ENCODE data around the gene TSPAN32.

The TSPAN32 gene, protein sequence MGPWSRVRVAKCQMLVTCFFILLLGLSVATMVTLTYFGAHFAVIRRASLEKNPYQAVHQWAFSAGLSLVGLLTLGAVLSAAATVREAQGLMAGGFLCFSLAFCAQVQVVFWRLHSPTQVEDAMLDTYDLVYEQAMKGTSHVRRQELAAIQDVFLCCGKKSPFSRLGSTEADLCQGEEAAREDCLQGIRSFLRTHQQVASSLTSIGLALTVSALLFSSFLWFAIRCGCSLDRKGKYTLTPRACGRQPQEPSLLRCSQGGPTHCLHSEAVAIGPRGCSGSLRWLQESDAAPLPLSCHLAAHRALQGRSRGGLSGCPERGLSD

DNA sequence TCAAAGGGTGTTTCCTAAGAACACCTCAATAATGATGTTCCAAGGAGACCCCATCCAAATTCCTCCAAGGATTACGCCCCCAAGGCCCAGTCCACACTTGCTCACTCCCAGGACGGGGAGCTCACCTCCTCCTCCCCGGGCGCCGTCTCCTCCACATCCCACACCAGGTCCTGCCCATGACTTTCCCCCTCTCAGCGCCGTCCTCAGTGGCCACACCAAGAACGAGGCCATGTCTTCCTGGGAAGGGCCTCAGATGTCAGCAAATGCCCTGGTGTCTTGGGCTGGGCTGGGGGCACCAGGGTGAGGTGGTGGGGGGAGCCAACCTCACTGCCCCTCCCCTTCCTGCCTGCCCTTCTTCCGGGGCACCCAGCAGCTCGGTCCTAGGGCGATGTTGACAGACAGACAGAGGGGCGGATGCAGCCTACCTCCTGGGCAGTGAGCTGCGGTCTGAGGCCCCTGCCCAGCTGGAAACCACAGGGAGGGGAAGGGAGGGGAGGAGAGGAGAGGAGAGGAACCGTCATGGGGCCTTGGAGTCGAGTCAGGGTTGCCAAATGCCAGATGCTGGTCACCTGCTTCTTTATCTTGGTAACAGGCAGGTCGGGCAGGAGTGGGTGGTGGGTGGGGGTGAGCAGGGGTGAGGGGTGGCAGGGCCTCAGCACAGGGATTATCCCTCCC, at the start of gene TSPAN32, which contains the start of gene C11orf21:
Gene TSPAN32 (plus strand): TSS at position 383 of the 675 bp plus-strand sequence. CDS start 137 bp downstream, at position 520.
Gene C11orf21 (minus strand): TSS at position 288 of the 675 bp plus-strand sequence. CDS start 110 bp downstream, at position 178.
- peak in 5 of 6 experiments; percentile 38 to 64 (median 46) for DNase-seq

DNA sequence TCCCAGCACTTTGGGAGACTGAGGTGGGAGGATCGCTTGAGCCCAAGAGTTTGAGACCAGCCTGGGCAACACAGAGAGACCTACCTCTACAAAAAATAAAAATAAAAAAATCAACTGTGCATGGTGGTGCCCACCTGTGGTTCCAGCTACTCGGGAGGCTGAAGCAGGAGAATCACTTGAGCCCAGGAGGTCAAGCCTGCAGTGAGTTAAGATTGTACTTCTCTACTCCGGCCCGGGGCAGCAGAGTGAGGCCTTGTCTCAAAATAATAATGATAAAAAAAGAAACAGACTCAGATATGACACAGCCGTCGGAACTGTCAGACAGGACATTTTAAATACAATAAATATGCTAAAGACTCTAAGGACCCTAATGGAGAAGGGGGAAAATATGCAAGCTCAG, 49.8 kb upstream of the TSPAN32 start:
- DNase-seq: no peak

DNA sequence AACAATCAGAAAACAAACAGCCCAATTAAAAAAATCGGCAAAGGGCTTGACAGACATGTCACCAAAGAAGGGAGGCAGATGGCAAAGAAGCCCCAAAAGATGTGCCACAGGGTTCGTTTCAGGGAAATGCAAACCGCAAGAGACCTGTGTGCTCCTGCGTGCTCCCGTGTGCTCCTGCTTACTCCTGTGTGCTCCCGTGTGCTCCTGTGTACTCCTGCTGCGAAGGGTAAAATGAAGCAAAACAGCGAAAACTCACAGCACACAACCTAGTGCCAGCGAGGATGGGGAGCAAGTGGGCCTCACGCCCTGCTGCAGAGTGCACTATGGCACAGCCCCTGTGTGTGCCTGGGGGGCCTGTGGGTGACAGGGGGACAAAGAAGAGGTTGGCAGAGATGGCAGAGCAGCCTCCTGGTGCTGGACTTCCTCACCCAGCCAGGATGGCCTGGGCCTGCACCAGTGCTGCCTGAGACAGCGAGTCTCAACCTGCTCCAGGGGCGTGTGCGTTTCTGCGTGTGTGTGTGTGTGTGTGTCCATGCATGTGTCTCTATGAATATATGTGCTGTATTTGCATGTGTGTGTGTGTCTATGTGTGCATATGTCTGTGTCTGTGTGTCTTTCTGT, 45.4 kb upstream of the TSPAN32 start:
- DNase-seq: no peak

DNA sequence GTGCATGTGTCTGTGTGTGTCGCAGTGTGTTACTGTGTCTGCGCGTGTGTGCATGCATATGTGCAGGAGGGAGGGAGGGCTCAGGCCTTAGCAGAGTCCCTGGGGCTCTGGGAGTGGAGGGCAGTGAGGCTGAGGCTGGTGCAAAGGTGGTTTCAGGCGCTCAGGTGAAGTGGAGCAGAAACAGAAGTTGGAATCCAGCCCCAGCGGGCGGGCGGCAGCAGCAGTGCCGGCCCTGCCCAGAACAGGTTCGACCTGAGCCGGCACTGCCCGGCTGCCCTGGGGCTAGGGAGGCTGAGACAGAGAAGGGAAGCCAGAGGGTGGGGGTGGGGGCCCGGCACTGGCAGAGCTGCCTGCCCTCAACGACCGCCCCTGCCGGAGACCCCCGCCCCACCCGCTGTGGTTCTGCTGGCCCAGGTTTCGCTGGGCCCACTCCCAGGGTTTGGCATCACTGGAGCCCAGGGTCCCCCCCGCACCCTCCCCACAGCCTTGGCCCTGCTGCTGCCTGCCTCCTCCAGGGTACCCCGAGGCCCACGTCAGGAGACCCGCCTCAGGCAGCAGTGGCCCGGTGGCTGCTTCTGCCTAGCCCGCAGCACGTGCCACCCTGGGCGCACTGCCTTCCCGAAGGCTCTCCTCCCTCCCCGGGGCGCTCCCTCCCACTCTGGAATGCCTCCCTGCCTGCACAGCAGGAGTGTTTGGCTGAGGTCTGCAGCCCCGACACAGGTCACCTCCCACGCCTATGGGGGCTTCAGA, 44.7 kb upstream of the TSPAN32 start:
- DNase-seq: no peak

DNA sequence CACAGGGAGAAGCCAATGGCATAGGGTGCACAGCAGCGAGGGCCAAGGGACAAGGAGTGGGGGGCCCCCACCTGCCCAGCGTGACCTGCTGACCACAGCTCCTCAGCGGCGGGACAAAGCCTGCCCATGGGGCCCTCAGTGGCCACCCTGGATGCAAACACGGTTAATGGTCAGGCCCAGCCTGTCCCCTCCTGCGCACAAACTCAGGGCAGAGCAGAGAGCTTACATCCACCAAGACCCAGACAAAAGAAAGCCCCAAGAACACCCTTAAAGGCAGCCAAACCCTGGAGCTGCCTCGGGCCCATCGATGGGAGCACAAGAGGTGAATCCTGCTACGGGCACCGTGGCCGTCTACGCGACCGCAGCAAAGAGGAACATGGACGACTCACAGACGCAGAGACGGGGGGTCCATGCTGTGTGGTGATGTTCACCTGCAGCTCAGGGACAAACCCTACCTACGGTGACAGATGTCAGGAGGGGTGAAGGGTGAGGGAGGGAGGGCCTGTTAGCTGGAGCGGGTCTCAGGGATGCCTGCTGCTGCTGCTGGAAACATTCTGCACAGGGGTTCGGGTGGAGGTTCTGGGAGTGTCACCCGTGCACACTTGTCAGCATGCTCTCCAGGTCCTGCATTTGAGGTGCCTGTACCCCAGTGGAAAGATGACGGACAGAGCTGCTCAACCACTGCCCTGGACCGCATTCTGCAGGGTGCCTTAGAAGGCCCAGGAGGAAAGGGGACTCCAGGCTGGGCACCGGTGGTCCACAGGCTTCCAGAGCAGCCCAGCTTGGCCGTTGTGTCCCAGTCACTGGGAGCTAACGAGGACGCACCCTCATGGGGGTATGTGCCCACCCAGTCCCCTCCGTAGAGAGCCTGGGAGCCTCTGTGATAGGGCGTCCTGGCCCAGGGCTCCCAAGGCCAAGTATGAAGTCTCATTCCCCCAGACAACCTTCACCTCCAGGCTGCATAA, 43.0 kb upstream of the TSPAN32 start:
- DNase-seq: no peak

DNA sequence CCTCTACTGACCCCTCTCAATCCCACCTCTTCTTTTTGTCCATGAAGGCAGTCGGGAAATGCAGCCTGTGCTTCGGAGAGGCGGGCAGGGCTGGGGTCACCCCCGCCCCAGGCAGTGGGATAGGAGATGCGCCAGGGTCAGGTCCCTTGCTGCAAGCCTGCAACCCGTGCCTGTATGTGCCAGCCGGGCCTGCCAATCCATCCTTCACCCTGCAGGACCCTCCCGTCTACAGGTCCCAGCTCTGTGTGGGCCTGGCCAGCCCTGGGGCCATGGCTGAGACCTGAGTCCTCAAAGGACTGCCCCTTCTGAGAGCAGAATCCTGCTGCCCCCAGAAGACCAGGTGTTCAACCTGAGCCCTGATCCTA, 42.4 kb upstream of the TSPAN32 start:
- no peak for DNase-seq

DNA sequence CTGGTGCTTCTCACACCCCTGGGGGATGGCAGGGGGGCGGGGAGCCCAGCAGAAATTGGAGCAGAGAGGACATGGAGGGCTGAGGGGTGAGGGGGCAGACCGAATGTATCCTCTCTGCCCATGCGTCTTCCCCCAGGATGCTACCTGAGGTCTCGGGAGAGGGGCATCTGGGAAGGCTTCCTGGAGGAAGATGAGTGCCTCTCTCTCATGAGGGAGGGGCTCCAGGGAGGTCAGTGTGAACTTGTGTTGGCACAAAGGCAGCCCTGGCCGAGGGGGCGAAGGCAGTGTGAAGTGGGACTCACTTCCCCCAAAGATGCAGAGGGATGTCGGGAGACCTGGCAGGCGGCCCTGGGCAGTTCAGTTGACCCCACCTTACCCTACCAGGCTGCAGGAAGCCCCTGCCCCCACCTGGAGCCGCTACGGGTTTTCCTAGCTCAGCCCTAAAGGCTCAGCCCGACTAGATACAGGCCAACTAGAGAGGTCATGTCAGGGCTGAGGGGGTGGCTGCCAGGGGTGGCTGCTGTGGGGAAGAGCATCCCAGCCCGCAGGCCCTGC, 41.8 kb upstream of the TSPAN32 start:
- DNase-seq: no peak

DNA sequence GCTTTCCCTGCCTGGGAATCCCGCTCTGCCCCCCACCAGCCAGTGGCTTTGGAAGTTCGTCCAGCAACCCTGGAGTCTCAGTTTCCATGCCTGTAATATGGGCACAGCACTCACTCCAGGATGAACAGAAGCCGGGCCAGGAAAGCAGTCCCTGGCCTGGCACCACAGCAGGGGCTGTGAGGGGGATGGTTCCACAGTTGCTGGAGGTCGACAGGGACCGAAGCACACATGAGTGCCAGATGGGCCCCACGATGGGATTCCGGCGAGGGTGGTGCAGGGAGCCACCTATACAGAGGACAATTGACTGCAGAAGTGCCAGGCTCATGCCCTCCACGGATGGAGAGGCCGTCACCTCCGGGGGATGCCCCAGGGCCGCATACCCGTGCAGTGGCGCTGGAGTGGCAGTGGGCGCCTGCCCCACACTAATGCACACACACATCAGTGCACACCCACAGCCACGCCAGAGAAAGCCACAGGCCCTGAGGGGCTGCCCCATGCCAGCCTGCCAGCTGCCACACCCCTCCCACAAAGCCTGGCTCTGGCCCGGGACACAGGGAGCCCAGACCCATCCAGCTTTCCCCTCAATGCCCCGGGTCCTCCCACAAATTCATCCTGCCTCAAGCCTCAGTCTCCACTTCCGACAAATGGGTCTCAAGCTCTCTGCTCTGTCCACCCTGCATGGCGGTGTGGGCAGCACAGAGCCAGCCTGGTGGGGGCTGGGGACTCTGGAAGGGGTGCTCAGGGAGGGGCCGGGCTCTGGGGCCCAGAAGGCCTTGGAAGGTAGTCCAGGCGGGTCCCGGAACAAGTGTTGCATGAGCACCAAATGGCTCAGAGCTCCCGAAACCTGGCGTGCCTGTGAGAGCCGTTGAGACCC, 41.1 kb upstream of the TSPAN32 start:
- DNase-seq: no peak

DNA sequence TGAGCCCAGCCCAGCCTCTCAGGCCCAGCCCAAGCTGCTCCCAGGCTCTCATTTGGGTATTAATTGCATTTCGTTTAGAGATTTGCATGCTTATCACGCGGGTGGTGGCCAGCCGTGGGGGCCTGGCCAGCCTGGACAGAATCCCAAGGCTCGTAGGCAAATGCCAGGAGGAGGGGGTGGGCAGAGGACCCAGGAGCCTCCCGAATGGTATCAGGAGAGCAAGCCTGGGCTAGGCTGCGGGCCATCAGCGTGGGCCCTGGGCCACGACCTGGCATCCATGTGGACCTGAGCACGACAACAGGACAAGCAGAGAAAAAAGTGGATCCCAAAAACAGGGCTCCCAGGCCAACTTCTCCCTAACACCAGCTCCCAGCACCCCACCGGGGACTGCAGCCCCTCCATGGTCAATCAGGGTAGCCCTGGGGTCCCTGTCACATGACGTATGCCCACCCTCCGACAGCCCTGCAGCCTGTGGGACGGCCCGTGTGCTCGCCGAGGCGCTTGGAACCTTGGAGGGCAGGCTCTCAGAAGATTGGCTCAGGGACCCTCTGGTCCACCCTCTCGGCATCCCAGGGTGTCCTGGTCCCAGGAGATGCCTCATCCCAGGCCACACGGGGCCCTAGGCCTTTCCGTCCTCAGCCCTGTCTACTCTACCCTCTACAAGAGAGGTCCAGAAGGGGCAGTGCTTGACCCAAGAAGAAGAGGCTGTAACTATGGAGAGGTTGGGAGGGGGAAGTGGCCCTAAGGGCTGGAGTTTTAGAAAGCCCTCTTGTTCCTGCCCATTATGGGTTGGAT, 40.2 kb upstream of the TSPAN32 start:
- DNase-seq: no peak

DNA sequence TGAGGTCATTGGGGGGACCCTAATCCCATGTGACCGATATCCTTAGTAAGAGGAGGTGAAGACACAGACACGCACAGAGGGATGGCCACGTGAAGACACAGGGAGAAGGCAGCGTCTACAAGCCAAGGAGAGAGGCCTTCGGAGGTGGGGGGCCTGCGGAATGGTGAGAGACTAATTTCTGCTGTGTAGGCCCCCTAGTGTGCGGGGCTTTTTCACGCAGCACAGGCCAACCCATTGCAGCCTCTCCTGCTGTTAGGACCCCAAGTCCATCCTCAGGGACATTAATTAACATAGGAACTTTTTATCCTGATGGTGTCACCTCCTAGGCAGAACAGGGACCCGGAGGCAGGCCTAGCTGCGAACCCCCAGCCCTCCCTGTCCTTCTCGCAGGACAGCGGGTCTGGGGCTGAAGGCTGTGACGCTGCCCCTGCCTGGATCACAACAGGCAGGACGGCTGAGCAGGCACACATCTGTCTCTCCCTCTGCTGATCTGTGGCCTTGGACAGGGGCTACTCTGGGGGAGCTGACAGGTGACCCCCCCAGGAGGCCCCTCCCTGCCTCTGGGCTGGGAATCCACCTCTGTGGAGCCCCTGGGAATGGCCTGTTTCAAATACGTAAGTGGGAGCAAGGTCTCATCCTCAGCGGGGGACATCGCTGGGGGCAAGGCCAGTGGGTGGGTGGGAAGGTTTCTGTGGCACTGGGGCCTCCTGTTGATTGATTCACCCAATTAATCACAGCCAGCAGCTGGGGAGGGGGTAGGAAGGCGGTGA, 39.3 kb upstream of the TSPAN32 start:
- DNase-seq: no peak

DNA sequence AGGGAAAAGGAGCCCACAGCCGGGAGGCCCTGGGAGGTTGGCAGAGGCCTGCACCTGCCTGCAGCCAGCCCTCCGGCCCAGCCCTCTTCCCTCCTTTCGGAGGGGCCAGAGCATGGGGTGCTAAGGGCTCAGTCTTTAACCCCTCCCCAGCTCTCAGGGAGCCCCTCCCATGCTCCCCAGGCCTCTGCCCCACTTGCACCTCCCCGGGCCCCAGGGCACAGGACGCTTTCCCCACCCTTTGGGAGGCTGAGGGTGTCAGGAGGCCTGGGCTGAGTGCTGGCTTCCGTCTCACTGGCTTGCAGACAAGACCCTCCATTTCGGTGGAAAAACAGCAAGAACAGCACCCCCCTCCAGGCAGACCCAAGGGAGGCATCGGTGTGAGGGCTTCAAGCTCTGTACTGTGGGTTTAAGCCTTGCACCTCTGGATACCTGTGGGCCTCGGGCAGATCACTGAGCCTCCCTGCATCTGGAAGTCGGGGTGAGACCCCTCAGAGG, 38.7 kb upstream of the TSPAN32 start:
- no peak for DNase-seq

DNA sequence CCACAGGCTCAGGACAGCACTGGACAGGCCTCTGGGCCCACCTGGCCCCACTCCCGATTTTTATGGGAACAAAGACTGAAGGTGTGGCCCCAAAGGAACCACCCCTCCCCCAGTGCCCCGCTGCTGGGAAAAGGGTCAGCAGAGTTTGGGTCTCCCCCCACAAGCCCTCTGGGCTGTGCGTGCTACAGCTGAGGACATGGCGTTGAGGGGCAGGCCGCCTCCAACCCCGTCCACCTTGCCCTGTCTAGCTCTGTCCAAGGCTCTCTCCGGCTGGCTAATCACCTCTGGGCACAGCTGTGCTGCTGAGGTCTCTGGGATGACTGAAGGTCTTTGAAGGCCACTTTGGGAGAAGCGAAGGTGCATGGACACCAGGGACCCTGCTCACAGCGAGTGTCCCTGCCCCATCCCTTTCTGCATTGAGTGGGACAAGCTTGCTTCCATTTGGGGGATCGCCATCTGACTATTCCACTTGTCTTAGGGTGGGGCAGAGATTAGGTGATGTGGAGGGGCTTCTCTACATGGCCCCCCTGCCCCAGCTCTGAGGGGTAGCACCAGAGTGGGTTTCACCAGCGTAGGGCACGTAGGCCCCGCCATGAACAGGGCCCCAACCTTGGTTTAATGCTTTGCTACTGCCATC, 38.0 kb upstream of the TSPAN32 start:
- no peak for DNase-seq

DNA sequence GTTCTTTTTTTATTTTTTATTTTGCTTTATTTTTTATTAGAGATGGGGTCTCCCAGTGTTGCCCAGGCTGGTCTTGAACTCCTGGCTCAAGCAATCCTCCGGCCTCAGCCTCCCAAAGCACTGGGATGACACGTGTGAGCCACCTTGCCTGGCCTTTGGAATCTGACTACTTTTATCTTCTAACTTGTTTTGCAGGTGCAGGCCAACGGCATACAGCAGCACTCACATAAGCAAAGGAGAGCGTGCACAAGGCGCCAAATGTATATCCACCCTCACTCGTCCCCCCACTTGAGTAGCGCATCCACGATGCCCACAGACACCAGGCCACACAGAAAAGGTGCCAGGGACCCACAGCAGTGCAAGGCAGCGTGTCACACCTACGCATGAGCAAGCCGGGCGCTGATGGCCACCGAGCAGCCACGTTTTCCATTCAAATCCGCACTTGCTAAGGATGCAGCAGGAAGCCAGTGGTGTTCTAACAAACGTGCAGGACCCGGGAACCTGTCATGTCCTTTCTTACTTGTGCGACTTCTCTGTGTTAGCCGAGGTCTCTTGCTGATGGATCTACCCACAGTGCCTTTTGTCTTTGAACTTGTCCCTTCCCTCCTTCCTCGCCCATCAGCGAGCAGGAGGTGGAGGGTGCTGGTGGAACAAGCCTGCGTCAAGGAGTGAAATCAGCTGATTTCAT, 37.3 kb upstream of the TSPAN32 start:
- no peak for DNase-seq

DNA sequence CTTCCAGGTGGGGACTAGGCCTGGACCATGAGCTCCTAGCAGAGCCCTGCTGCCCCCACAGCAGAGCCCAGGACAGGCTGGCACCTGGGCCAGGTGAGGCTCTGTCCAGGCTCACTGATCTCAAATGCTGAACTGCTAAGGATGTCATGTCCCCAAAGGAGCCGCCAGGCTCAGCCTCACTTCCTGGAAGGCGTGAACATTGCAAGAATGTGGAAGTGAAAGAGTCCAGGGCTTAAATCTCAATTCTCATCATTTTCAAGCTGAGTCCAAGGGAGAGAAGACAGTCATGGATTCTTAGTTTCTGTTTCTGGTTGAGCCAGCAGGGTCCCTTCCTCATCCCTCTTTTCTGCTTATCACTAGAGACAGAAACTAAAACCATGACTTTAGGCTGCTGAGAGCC, 36.4 kb upstream of the TSPAN32 start:
- DNase-seq: no peak

DNA sequence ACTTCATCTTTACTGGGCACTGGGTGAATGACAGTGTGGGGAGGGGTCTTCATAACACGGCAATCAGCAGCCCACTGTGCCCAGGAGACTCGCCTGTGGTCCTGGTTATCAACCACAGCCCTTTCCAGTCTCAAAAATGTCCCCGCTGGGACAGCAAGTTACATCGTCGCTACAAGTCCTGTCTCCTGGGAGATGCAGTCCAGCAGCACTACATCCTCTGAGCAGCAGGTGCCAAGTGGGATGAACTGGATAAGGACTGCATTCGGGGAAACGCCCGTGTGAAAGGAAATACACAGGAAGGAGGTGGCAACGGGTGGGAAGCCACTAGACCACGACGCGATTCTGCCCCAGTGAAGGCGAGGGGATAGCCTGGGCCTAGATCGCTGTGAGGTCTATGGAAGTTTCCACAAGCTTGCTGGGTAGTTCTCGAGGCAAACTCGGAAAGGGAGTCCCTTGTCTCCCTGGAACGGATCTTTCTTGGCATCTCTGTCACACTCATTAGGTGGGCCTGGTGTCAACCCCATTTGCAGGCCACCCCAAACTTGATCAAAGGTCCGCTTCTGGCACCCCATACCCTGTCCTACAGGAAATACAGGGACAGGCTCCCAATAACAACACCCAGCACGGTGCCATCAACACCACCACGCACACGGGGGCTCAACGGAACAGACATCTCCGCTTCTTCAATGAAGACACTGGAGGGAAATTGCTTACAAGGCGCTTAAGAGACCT, 35.8 kb upstream of the TSPAN32 start:
- DNase-seq: no peak

DNA sequence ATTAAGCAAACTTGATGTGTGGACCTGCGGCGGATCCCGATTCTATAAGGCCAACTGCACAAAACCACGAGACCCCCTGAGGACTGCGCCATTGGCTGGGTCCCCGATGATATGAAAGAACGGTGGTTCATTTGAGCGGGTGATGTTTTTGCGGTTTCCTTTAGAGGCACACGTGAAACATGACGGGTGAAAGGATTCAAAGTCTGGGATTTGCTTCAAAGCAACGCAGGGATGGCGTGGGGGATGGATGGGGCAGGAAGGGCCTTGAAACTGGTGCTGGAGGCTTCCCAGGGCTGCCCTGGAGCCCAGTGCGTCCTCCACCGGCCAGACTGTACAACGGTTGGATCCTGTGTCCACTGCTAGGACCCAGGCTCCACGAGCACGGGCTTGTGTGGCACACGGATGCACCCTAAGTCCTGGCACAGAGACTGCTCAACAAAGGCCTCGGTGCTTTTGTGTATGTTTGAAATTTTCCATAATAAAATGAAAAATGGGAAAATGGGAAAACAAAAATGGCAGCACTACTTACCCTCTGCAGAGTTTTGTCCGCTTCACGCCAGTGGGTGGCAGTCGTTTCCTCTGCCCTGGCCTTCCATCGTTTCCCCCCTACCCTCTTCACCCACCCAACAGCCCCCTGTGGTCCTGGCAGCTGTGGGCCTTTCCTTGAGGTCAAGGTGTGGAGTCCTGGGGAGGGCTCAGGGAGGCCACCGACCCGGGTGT, 35.1 kb upstream of the TSPAN32 start:
- DNase-seq: no peak

Data from stimulated activated naive CD4-positive, alpha-beta T cell (primary cell).